HG03064 (cell line): ENCODE data around the gene OPA3.

Source experiments
- ATAC-seq: cut with Tn5 transposase; IDR thresholded peaks from one replicate; pipeline ENCODE4 v1.9.1; 2021; ENCODE audit warnings: low read depth; ENCODE audit not compliant: unreplicated experiment

OPA3 gene

GRCh38 chr19:45568732-45569131 lies 15.9 kb downstream of the OPA3 start:
- ATAC-seq: no peak

- ATAC-seq: no peak
These were observed 17.0 kb downstream of the OPA3 start for GRCh38 chr19:45567609-45568008.

GRCh38 chr19:45564131-45564780 lies 20.3 kb downstream of the OPA3 start:
- ATAC-seq: no peak

GRCh38 chr19:45560686-45561085 lies 23.9 kb downstream of the OPA3 start:
- ATAC-seq: no peak

- ATAC-seq: no peak
These were observed 24.6 kb downstream of the OPA3 start for GRCh38 chr19:45560038-45560437.

- no peak for ATAC-seq
These were observed 26.2 kb downstream of the OPA3 start for GRCh38 chr19:45558399-45558878.

GRCh38 chr19:45556835-45557234 lies 27.8 kb downstream of the OPA3 start:
- no peak for ATAC-seq

- ATAC-seq: no peak
These were observed 30.1 kb downstream of the OPA3 start for GRCh38 chr19:45554481-45554880.

- no peak for ATAC-seq
These were observed 31.1 kb downstream of the OPA3 start for GRCh38 chr19:45553464-45553863.

GRCh38 chr19:45547965-45548609 lies 36.5 kb downstream of the OPA3 start:
- no peak for ATAC-seq

GRCh38 chr19:45547211-45547770 lies 37.3 kb downstream of the OPA3 start:
- ATAC-seq: no peak

- ATAC-seq: no peak
These were observed 42.4 kb downstream of the OPA3 start for GRCh38 chr19:45542234-45542668.

GRCh38 chr19:45539459-45539858 lies 45.1 kb downstream of the OPA3 start:
- ATAC-seq: no peak

- ATAC-seq: no peak
These were observed 53.3 kb downstream of the OPA3 start for GRCh38 chr19:45531349-45531748.

- no peak for ATAC-seq
These were observed 55.2 kb downstream of the OPA3 start for GRCh38 chr19:45529420-45529785.

- no peak for ATAC-seq
These were observed 55.7 kb downstream of the OPA3 start for GRCh38 chr19:45528744-45529419.

GRCh38 chr19:45528149-45528743 lies 56.4 kb downstream of the OPA3 start:
- no peak for ATAC-seq

- no peak for ATAC-seq
These were observed 56.9 kb downstream of the OPA3 start for GRCh38 chr19:45527731-45528130.

- no peak for ATAC-seq
These were observed 57.6 kb downstream of the OPA3 start for GRCh38 chr19:45526971-45527370.

- no peak for ATAC-seq
These were observed 58.5 kb downstream of the OPA3 start for GRCh38 chr19:45526143-45526542.

- no peak for ATAC-seq
These were observed 60.0 kb downstream of the OPA3 start for GRCh38 chr19:45524575-45525129.
